AG04449 (cell line): ENCODE results near the gene POU6F1.
"Not testable (repeated sequence)": the region's sequence is repeated elsewhere in the genome, so short reads cannot be mapped to it uniquely, and the experiment has no call there.

Experiments
- CTCF ChIA-PET: fragments of 350-600 bp; formaldehyde crosslinking; extraction: SDS; loops from one replicate; lab custom pipeline; 2021; ENCODE audit warnings: antibody characterized with exemption; lab: Yijun Ruan, JAX
- POLR2A ChIA-PET: fragments of 400-600, 350-600 bp; formaldehyde crosslinking; extraction: SDS; loops from one replicate; lab custom pipeline; 2020; ENCODE audit warnings: antibody characterized with exemption, inconsistent platforms; lab: Yijun Ruan, JAX
- DNase-seq: peaks from one replicate; pipeline ENCODE4 v3.0.0-alpha.2; 2010; ENCODE audit warnings: low read depth, low spot score
- H3K4me3 ChIP-seq: 2 replicates; pipeline ENCODE4 v1.5.1; 2011; ENCODE audit warnings: low read depth, mild to moderate bottlenecking, control low read depth, low read length
- CTCF ChIP-seq: IDR thresholded peaks from one replicate; pipeline ENCODE4 v1.5.1; 2011; ENCODE audit warnings: mild to moderate bottlenecking, moderate library complexity, low read length, control low read depth, inconsistent platforms; ENCODE audit not compliant: insufficient read depth; ENCODE audit errors: missing control alignments

The POU6F1 gene

GRCh38 chr12:51234530-51234929 lies 16.7 kb upstream of the POU6F1 start:
- DNase-seq = no peak
- ChIA-PET POLR2A (no interaction called here), CTCF (interaction anchor here (0.7 to 1.0 kb wide), 3 partner anchors 9 to 107 kb away, joined by 3 read pairs; partner anchors contain the start of gene POU6F1)
- no peak overlapping the region for H3K4me3 ChIP-seq
- no peak for TF ChIP-seq CTCF

DNA sequence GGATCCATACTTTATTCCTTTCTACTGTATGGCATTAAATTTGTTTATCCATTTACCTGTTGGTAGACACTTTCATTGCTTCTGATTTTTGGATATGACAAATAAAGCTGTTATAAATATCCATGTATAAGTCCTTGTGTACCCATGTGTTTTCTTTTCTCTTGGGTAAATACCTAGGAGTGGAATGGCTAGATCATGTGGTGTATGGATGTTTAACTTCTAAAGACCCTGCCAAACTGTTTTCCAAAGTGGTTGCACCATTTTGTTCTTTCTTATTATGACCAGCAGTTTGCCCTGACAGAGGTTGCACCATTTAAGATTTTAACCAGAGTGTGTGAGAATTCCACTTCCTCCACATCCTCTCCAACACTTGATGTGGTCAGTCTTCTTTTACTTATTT lies 14.8 kb upstream of the POU6F1 start:
- ChIA-PET POLR2A (interaction anchor here (0.6 kb wide), 1 partner anchor 16 kb away, joined by 3 read pairs; no protein-coding TSS in a partner anchor), CTCF (interaction anchor here (1.2 kb wide), 1 partner anchor 14 kb away, joined by 3 read pairs; no protein-coding TSS in a partner anchor)
- no peak for TF ChIP-seq CTCF
- no peak overlapping the region for H3K4me3 ChIP-seq
- DNase-seq = no peak

DNA sequence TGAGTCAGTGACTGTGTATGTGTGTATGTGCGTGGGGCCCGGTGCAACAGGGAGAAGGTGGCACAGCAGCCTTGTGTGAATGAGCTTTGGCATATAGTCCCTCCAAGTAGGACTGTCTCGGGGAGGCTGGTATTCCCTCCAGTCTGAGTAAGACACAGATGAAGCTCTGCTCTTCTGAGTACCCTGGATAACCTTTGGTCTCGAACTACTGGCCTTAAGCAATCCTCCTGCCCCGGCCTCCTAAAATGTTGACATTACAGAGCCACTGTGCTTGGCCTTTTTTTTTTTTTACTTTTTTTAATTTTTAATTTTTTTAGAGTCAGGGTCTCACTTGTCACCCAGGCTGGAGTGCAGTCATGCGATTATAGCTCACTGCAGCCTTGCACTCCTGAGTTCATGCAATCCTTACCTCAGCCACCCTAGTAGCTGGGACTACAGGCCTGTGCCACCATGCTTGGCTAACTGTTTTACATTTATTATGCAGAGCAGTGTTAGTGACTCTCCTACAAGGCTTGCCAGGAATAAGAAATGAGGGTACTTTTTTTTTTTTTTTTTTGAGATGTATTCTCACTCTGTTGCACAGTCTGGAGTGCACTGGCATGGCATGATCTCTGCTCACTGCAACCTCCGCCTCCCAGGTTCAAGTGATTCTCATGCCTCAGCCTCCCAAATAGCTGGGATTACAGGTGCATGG lies 11.4 kb upstream of the POU6F1 start:
- H3K4me3 ChIP-seq = no peak overlapping the region
- no peak for DNase-seq
- CTCF ChIA-PET = interaction anchor here (0.6 to 2.6 kb wide), 4 partner anchors 11 to 112 kb away, joined by 4 to 10 read pairs (median 7); partner anchors contain the start of gene POU6F1
- TF ChIP-seq CTCF = no peak
- POLR2A ChIA-PET = no interaction called here

DNA sequence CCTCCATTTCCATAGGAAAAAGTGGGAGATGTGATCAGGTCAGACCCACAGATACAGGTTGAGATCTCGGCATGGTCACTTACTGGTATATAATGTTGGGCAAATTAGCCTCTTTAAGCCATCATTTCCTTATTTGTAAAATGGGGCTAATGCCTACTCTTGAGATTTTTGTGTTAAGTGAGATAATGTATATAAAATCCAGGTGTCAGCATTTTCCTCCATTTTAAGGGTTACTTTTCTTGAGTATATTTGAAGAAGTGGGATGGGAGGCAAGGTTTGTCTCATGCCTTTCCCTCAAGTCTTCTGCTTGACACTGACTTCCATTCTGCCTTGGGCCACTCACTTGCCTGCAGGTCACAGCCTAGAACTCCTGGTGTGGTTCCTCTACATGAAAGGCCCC lies 10.1 kb upstream of the POU6F1 start:
- TF ChIP-seq CTCF = no peak
- CTCF ChIA-PET = interaction anchor here (1.0 kb wide), 1 partner anchor 113 kb away, joined by 5 read pairs; no protein-coding TSS in a partner anchor
- POLR2A ChIA-PET = interaction anchor here (0.7 kb wide), 1 partner anchor 206 kb away, joined by 3 read pairs; no protein-coding TSS in a partner anchor

DNA sequence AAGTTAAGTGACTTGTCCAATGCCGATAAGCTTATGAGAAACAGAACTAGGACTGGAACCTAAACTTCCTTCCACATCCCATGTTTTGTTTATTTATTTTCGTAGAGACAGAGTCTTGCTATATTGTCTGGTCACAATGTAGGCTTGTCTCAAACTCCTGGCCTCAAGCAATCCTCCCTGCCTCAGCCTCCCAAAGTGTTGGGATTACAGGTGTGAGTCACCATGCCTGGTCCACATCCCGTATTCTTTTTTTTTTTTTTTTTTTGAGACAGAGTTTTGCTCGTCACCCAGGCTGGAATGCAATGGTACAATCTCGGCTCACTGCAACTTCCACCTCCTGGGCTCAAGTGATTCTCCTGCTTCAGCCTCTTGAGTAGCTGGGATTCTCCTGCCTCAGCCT lies 9.2 kb upstream of the POU6F1 start:
- DNase-seq, H3K4me3 ChIP-seq, CTCF ChIA-PET: not testable (repeated sequence)
- POLR2A ChIA-PET = interaction anchor here (0.7 kb wide), 1 partner anchor 205 kb away, joined by 3 read pairs; no protein-coding TSS in a partner anchor

More for the DNA sequence above, 10.1 kb upstream of the POU6F1 start:
- no peak overlapping the region for H3K4me3 ChIP-seq
- no peak for DNase-seq

DNA sequence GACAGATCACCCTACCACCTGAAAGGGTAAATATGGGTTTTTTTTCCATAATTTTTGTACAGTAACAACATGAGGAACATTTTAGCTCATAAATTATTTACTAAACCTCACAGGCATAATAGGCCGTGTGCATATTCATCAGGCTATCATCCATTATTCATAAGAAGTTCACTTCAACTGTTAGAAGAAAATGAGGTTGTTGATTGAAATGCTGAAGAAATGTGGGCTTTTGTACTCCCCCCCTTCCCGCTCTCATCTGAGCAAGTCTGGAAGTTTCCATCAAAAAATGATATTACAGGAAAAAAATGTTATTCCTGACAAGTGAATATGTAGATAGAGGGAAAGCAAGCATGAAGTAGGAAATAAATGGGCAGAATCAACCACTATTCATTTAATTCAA lies 7.9 kb upstream of the POU6F1 start:
- ChIA-PET CTCF (no interaction called here), POLR2A (no interaction called here)
- H3K4me3 ChIP-seq = no peak overlapping the region
- TF ChIP-seq CTCF = no peak
- no peak for DNase-seq
